Astrocyte of the spinal cord (primary cell): ENCODE measurements around the gene BCAN.
A peak's percentile ranks its signal among the peaks of the same experiment; 100 is the strongest.

Source experiments
- DNase-seq: peaks from one replicate; pipeline ENCODE4 v3.0.0; 2011; ENCODE audit warnings: low read depth, low spot score
- H3K4me3 ChIP-seq: 2 replicates; pipeline ENCODE4 v1.5.1; 2011; ENCODE audit warnings: low read depth, mild to moderate bottlenecking, low read length, moderate library complexity
- CTCF ChIP-seq: IDR thresholded peaks from 2 replicates; pipeline ENCODE4 v1.5.1; 2012; ENCODE audit warnings: low read depth, mild to moderate bottlenecking, low read length, inconsistent platforms
- in situ Hi-C: cut with HindIII; loops from 2 replicates; pipeline ENCODE4 v1.10.0; 2017; ENCODE audit warnings: low sequenced_read_pairs

Gene BCAN

GRCh38 chr1:156705321-156705917 is 63.5 kb downstream of the BCAN start, which contains the start of gene CRABP2:
Gene CRABP2 (minus strand): TSS chr1:156705583. CDS start chr1:156705446, 137 bp downstream.
- TF ChIP-seq CTCF, result no peak
- DNase-seq, result no peak
- H3K4me3 ChIP-seq, result peak within 1 kb of the TSS; percentile 41
- in situ Hi-C loops, result no loop called here

- in situ Hi-C loops, result no loop called here
- TF ChIP-seq CTCF, result peak; percentile 82
- peak overlapping the region; percentile 41 for H3K4me3 ChIP-seq
- peak; percentile 39 for DNase-seq
Observed at GRCh38 chr1:156705918-156706656, 64.2 kb downstream of the BCAN start.

- TF ChIP-seq CTCF, result no peak
- H3K4me3 ChIP-seq, result peak overlapping the region; percentile 41
- peak; percentile 40 for DNase-seq
- in situ Hi-C loops, result no loop called here
Observed at GRCh38 chr1:156706657-156707416, 64.9 kb downstream of the BCAN start.

- no peak for DNase-seq
- in situ Hi-C loops, result no loop called here
- no peak for TF ChIP-seq CTCF
- H3K4me3 ChIP-seq, result no peak overlapping the region
Observed at GRCh38 chr1:156707417-156708217, 65.7 kb downstream of the BCAN start.

GRCh38 chr1:156708218-156708661 is 66.3 kb downstream of the BCAN start:
- TF ChIP-seq CTCF, result no peak
- no peak overlapping the region for H3K4me3 ChIP-seq
- in situ Hi-C loops, result no loop called here
- no peak for DNase-seq

GRCh38 chr1:156709031-156709430 is 67.1 kb downstream of the BCAN start:
- in situ Hi-C loops, result no loop called here
- H3K4me3 ChIP-seq, result no peak overlapping the region
- no peak for DNase-seq
- no peak for TF ChIP-seq CTCF
